PC-3 (cell line): ENCODE data around the gene HECTD2. TPM values are rescaled to one million over a fixed set of nuclear protein-coding genes. Genes with fewer than 3 reads are reported as not detected.
"Not testable (repeated sequence)": the region's sequence is repeated elsewhere in the genome, so short reads cannot be mapped to it uniquely, and the experiment has no call there.

Source experiments
- ATAC-seq: fragments of 200-7000 bp; cut with Tn5 transposase; 2 replicates; pipeline ENCODE4 v1.9.1; 2020; ENCODE audit warnings: mild to moderate bottlenecking, moderate library complexity
- Bru-seq: library from RNA; stranded (reverse); fragments of 400-500 nt; gene quantifications from one replicate; lab custom pipeline; 2021; lab: Mats Ljungman, UMichigan
- BruChase-seq, 2 experiments: library from RNA; stranded (reverse); fragments of 400-500 nt; gene quantifications; one replicate each; lab custom pipeline; 2021; lab: Mats Ljungman, UMichigan
- BruUV-seq: library from RNA; stranded (reverse); fragments of 400-500 nt; replicated peaks from 2 replicates; lab custom pipeline; 2021; lab: Mats Ljungman, UMichigan
- CTCF ChIA-PET: fragments of 300-600 bp; sonication (Branson Sonifier 250); formaldehyde crosslinking; loops from one replicate; lab custom pipeline; 2022; ENCODE audit warnings: antibody characterized with exemption; lab: Charles Lee
- POLR2A ChIA-PET: fragments of 300-600 bp; sonication (Branson Sonifier 250); formaldehyde crosslinking; loops from one replicate; lab custom pipeline; 2022; ENCODE audit warnings: antibody characterized with exemption; ENCODE audit not compliant: unreplicated experiment; lab: Charles Lee
- DNase-seq: peaks from one replicate; pipeline ENCODE4 v3.0.0-alpha.2; 2015
- H2AFZ ChIP-seq: fragments of 300-600 bp; sonication (generic); 2 replicates; pipeline ENCODE4 v1.6.0; 2016; ENCODE audit warnings: antibody characterized with exemption, low read length
- H3F3A ChIP-seq: fragments of 300-600 bp; sonication (generic); one replicate; pipeline ENCODE4 v1.6.0; 2017; ENCODE audit warnings: antibody characterized with exemption, low read length, control low read depth, mild to moderate bottlenecking; ENCODE audit not compliant: unreplicated experiment
- H3K27ac ChIP-seq: fragments of 300-600 bp; sonication (generic); 2 replicates; pipeline ENCODE4 v1.5.1; 2016; ENCODE audit warnings: mild to moderate bottlenecking, low read length
- H3K27me3 ChIP-seq: fragments of 300-600 bp; sonication (generic); 2 replicates; pipeline ENCODE4 v1.6.1; 2016; ENCODE audit warnings: low read length, mixed read lengths
- H3K36me3 ChIP-seq: fragments of 300-600 bp; sonication (generic); 2 replicates; pipeline ENCODE4 v1.6.1; 2016; ENCODE audit warnings: low read depth, mixed run types, low read length, mixed read lengths
- H3K4me1 ChIP-seq: fragments of 300-600 bp; sonication (generic); 2 replicates; pipeline ENCODE4 v1.5.1; 2016; ENCODE audit warnings: low read length; ENCODE audit not compliant: insufficient read depth
- H3K4me2 ChIP-seq: fragments of 300-600 bp; sonication (generic); 2 replicates; pipeline ENCODE4 v1.6.0; 2016; ENCODE audit warnings: low read length
- H3K4me3 ChIP-seq: fragments of 300-600 bp; sonication (generic); 2 replicates; pipeline ENCODE4 v1.5.1; 2016; ENCODE audit warnings: mild to moderate bottlenecking, low read length, mixed read lengths
- H3K79me2 ChIP-seq: fragments of 300-600 bp; sonication (generic); 2 replicates; pipeline ENCODE4 v1.6.1; 2017; ENCODE audit warnings: low read length, mixed read lengths
- H3K9ac ChIP-seq: fragments of 300-600 bp; sonication (generic); 2 replicates; pipeline ENCODE4 v1.6.0; 2016; ENCODE audit warnings: mild to moderate bottlenecking, low read length
- H3K9me2 ChIP-seq: fragments of 300-600 bp; sonication (generic); replicated peaks from 2 replicates; pipeline ENCODE4 v1.6.1; 2016; ENCODE audit warnings: mixed run types, low read length, mixed read lengths
- H3K9me3 ChIP-seq: fragments of 300-600 bp; sonication (generic); 2 replicates; pipeline ENCODE4 v1.6.1; 2016; ENCODE audit warnings: low read length, mixed read lengths
- H4K20me1 ChIP-seq: fragments of 300-600 bp; sonication (generic); 2 replicates; pipeline ENCODE4 v1.6.1; 2016; ENCODE audit warnings: low read length, mixed read lengths
- EZH2 ChIP-seq: fragments of 300-600 bp; sonication (generic); IDR thresholded peaks from one replicate; pipeline ENCODE4 v1.6.1; 2017; ENCODE audit warnings: antibody characterized with exemption, mild to moderate bottlenecking, low read length; ENCODE audit not compliant: unreplicated experiment
- EZH2phosphoT487 ChIP-seq: fragments of 300-600 bp; sonication (generic); IDR thresholded peaks from 2 replicates; pipeline ENCODE4 v1.6.1; 2018; ENCODE audit warnings: mild to moderate bottlenecking, antibody characterized with exemption, low read length, borderline replicate concordance
- intact Hi-C: fragments of 100-400 bp; cut with micrococcal nuclease; formaldehyde crosslinking; loops from 2 replicates; pipeline ENCODE4 v1.9.0; 2023
- long read RNA-seq: library from polyadenylated mRNA; unstranded; transcript quantifications from one replicate; pipeline ENCODE4 v2.0.0, GENCODE V29; 2021; ENCODE audit not compliant: unreplicated experiment
- total RNA-seq: library from RNA; depleted of rRNA; stranded (reverse); fragments of >200 nt; gene quantifications from 2 replicates; pipeline ENCODE4 v1.2.3, GENCODE V29; 2014; rRNA removed
- TF ChIP-seq, protein P1 (sequence below): fragments of 300-600 bp; sonication (generic); conservative IDR thresholded peaks from 2 replicates; pipeline ENCODE4 v1.5.1; 2017; ENCODE audit warnings: antibody characterized with exemption, low read depth, mild to moderate bottlenecking, low read length

Gene HECTD2, protein sequence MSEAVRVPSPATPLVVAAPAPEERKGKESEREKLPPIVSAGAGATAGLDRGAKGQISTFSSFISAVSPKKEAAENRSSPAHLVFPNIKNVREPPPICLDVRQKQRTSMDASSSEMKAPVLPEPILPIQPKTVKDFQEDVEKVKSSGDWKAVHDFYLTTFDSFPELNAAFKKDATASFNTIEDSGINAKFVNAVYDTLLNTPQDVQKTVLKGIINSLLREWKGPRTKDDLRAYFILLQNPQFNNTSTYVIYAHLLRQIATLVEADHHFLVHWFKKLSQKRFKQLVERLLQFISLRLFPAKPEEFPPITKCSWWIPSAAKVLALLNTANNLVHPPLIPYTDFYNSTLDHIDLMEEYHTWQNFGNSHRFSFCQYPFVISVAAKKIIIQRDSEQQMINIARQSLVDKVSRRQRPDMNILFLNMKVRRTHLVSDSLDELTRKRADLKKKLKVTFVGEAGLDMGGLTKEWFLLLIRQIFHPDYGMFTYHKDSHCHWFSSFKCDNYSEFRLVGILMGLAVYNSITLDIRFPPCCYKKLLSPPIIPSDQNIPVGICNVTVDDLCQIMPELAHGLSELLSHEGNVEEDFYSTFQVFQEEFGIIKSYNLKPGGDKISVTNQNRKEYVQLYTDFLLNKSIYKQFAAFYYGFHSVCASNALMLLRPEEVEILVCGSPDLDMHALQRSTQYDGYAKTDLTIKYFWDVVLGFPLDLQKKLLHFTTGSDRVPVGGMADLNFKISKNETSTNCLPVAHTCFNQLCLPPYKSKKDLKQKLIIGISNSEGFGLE
- total RNA-seq (2.9 and 4.0 TPM in 2 replicates), Bru-seq, nascent RNA (percentile 52 among the genes with signal in this experiment), BruChase-seq, experiment 1, labeled RNA remaining after a 6-hour chase (percentile 58 among the genes with signal in this experiment), BruChase-seq, experiment 2, labeled RNA remaining after a 2-hour chase (percentile 60 among the genes with signal in this experiment)
- long read RNA-seq, full-length matches to known transcripts = 3 of 7 reads
- long read RNA-seq, partial matches to known transcripts = 1 of 7 reads
- long read RNA-seq, other reads (novel, unspliced or antisense) = 3 of 7 reads

DNA sequence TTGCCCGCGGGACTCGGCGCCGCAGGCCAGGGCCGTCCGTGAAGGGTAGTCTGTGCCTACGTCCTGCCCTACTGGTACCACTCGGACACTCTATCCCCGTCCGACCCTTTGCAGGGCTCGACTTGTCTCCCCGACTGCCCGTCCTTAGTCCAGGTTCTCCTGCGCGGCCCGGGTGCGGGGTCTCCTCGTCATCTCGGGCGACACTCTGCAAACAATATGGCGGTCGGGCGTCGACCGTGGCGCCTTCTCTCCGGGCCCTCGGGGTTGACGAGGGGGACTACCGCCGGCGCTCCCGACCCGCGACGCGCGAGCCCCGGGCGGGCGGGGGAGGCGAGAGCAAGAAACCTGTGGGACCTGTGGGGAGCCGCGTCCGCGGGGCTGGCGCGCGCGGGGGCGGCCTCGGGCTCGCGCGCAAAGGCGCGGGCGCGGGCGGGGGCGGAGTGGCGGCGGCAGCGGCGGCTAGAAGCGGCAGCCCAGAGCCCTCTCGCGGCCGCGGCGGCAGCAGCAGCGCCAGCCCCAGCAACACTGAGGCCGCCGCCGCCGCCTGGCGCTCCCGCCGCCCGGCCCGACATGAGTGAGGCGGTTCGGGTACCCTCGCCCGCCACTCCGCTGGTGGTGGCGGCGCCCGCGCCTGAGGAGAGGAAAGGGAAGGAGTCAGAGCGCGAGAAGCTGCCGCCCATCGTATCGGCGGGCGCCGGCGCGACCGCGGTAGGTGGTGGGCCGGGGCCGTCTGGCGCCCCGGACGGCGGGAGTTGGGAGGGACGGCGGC, at the start of gene HECTD2:
HECTD2 (plus strand) TSS at position 476 of the 769 bp plus-strand sequence; CDS start at position 571, 95 bp downstream.
- Histone ChIP-seq H3K4me2 (peak within 1 kb of the TSS; percentile 92), H4K20me1 (0 out of 2 replicates have a peak, but pooled peaks cover 3% of the 10 kb centered on the region), H3K36me3 (no peaks in the 10 kb centered on the region), H3K27me3 (no peaks in the 10 kb centered on the region), H3F3A (no peaks in the 10 kb centered on the region), H3K9me2 (no peaks in the 10 kb centered on the region), H2AFZ (peak within 1 kb of the TSS; percentile 87), H3K27ac (peak within 1 kb of the TSS; percentile 88), H3K4me3 (peak within 1 kb of the TSS; percentile 81), H3K9me3 (no peaks in the 10 kb centered on the region), H3K79me2 (peaks cover 40% of the 10 kb centered on the region), H3K9ac (peak within 1 kb of the TSS; percentile 95), H3K4me1 (peaks cover 17% of the 10 kb centered on the region)
- ChIA-PET POLR2A (no interaction called here), CTCF (no interaction called here)
- DNase-seq (peak; percentile 61), ATAC-seq (peak; percentile 79)
- BruUV-seq = TSS peak; percentile 70
- TF ChIP-seq EZH2phosphoT487 = no peak
- TF ChIP-seq, protein P1, sequence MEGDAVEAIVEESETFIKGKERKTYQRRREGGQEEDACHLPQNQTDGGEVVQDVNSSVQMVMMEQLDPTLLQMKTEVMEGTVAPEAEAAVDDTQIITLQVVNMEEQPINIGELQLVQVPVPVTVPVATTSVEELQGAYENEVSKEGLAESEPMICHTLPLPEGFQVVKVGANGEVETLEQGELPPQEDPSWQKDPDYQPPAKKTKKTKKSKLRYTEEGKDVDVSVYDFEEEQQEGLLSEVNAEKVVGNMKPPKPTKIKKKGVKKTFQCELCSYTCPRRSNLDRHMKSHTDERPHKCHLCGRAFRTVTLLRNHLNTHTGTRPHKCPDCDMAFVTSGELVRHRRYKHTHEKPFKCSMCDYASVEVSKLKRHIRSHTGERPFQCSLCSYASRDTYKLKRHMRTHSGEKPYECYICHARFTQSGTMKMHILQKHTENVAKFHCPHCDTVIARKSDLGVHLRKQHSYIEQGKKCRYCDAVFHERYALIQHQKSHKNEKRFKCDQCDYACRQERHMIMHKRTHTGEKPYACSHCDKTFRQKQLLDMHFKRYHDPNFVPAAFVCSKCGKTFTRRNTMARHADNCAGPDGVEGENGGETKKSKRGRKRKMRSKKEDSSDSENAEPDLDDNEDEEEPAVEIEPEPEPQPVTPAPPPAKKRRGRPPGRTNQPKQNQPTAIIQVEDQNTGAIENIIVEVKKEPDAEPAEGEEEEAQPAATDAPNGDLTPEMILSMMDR = peak; percentile 22; the same call in 1 of the 2 replicates
- intact Hi-C loops = loop anchor here (2.0 to 10.0 kb wide), 4 partner anchors 21 to 225 kb away; partner anchors contain the start of gene PPP1R3C

DNA sequence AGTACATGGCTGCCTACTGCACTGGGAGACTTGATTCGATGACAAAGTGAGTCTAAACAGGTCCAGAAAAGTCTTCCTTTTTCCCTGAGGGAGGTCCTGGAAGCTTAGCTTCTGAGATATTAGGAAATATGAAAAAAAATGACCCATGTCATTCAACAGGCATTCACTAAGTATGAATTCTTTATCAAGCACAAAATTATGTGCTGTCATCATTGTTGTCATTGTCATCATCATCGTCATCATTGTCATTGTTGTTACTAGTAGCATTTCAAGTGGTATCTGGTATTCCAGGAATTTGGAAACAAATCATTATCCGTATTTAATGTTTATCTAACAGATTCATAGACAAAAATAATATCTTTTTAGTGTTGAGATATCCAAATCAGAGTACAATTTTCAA, 49.7 kb upstream of the HECTD2 start:
- Histone ChIP-seq H3K4me2 (no peak overlapping the region), H4K20me1 (no peaks in the 10 kb centered on the region), H2AFZ (no peak overlapping the region), H3K27me3 (peaks cover 21% of the 10 kb centered on the region), H3K4me3 (no peak overlapping the region), H3K27ac (no peak overlapping the region), H3K9ac (no peak overlapping the region), H3K9me3 (no peaks in the 10 kb centered on the region), H3K9me2 (no peaks in the 10 kb centered on the region), H3K79me2 (no peaks in the 10 kb centered on the region), H3K4me1 (no peaks in the 10 kb centered on the region), H3K36me3 (no peaks in the 10 kb centered on the region), H3F3A (no peaks in the 10 kb centered on the region)
- BruUV-seq = no TSS peak
- no peak for ATAC-seq
- DNase-seq = no peak
- CTCF ChIA-PET = no interaction called here
- POLR2A ChIA-PET = no interaction called here
- intact Hi-C loops = no loop called here
- TF ChIP-seq EZH2 (no peak), EZH2phosphoT487 (no peak)
- TF ChIP-seq, protein P1 = no peak

DNA sequence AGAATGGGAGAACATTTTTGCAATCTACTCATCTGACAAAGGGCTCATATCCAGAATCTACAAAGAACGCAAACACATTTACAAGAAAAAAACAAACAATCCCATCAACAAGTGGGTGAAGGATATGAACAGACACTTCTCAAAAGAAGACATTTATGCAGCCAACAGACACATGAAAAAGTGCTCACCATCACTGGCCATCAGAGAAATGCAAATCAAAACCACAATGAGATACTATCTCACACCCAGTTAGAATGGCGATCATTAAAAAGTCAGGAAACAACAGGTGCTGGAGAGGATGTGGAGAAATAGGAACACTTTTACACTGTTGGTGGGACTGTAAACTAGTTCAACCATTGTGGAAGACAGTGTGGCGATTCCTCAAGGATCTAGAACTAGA, 44.6 kb upstream of the HECTD2 start:
- BruUV-seq, DNase-seq, H3K27ac ChIP-seq, H3K9me2 ChIP-seq, H3K27me3 ChIP-seq, H3K9me3 ChIP-seq, ATAC-seq, intact Hi-C loops, H3K79me2 ChIP-seq, CTCF ChIA-PET, H2AFZ ChIP-seq, H4K20me1 ChIP-seq, H3K4me3 ChIP-seq, H3K9ac ChIP-seq, POLR2A ChIA-PET, H3K4me1 ChIP-seq, H3K4me2 ChIP-seq, H3F3A ChIP-seq, H3K36me3 ChIP-seq: not testable (repeated sequence)
